Body of pancreas (tissue), 4 donors: Measurements from ENCODE around the gene CEP112.

Experiments used
- CTCF ChIP-seq, 7 experiments: fragments of 450-650 bp in 4 of 7; fragments of 200-600 bp in 3 of 7; sonication (generic) in 3 of 7; IDR thresholded peaks; one replicate each; pipeline ENCODE4 v1.5.1; 2016 to 2019; ENCODE audit warnings: antibody characterized with exemption in 7 of 7
- POLR2A ChIP-seq, 3 donors: fragments of 450-650 bp; IDR thresholded peaks; one replicate each; pipeline ENCODE4 v1.6.1; 2016; ENCODE audit warnings: antibody characterized with exemption in 3 of 3, mild to moderate bottlenecking in 2 of 3

GRCh38 chr17:66171692-66172091 is 20.2 kb downstream of the CEP112 start:
- TF ChIP-seq CTCF (IDR thresholded peaks at IDR 0.05) (no peak), POLR2A (IDR thresholded peaks at IDR 0.05) (no peak)
